Stomach smooth muscle (tissue), 2 donors: ENCODE data around the gene PITHD1.
"Not testable (repeated sequence)": the region's sequence is repeated elsewhere in the genome, so short reads cannot be mapped to it uniquely, and the experiment has no call there.

Experiments
- H3K27ac ChIP-seq: one replicate; pipeline ENCODE4 v1.7.0; 2013; ENCODE audit warnings: mild to moderate bottlenecking, low read length, inconsistent platforms
- H3K27me3 ChIP-seq, 2 donors: one replicate each; pipeline ENCODE4 v1.7.0; 2013; ENCODE audit warnings: low read length in 2 of 2; ENCODE audit not compliant: insufficient read depth in 2 of 2, control insufficient read depth in 1 of 2
- H3K36me3 ChIP-seq, 2 donors: one replicate each; pipeline ENCODE4 v1.7.0; 2013; ENCODE audit warnings: low read length in 2 of 2; ENCODE audit not compliant: control insufficient read depth in 2 of 2, insufficient read depth in 2 of 2
- H3K4me1 ChIP-seq: one replicate; pipeline ENCODE4 v1.7.0; 2013; ENCODE audit warnings: low read length; ENCODE audit not compliant: control insufficient read depth, insufficient read depth
- H3K4me3 ChIP-seq, 2 donors: one replicate each; pipeline ENCODE4 v1.7.0; 2013; ENCODE audit warnings: low read length in 2 of 2
- H3K9ac ChIP-seq, 2 donors: one replicate each; pipeline ENCODE4 v1.7.0; 2013; ENCODE audit warnings: low read length in 2 of 2, mild to moderate bottlenecking in 1 of 2
- H3K9me3 ChIP-seq, 2 donors: one replicate each; pipeline ENCODE4 v1.7.0; 2013; ENCODE audit warnings: low read length in 2 of 2; ENCODE audit not compliant: control insufficient read depth in 2 of 2
- donor health status: healthy.
- donor health status: Pancreatic carcinoma.

PITHD1 gene

DNA sequence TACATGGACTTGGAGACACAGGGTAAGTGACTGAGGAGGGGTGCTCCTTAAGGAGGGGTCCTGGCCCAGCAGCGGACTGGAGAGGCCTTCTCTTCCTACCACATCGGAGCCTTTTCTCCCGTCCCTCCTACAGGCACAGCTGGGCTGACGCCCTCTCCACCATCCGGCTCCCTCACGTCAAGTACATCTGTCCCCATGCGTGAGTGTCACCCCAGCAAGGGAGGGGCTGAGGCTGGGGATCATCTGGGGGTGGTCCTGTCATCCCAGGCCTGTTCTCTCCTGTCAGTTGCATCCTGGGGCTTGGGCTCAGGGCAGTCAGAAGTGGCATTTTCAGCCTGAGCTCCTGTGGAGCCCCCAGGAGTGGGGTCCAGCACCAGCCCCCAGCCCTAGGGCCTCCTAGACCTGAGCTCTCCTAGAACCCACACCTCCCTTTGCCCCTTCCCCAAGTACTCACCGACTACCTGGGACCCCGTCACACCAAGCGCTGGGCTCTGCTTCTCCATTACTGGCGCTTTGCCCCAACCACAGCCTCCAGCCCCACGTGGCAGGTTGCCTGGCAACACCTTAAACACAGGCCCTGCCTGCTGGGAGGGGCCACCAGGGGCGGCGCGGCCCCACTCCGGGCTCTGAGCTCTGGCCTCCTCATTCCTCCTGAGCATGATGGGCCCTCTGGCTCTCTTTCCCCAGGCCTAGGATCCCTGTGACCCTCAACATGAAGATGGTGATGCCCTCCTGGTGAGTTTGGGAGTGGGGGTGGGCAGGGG, 15.0 kb downstream of the PITHD1 start:
- Histone ChIP-seq H3K9me3 (no peaks in the 10 kb centered on the region), H3K27ac (no peak overlapping the region), H3K4me1 (peaks cover 37% of the 10 kb centered on the region), H3K9ac (peak overlapping the region; percentile 21 to 44), H3K4me3 (no peak overlapping the region), H3K36me3 (peaks cover 0 to 2% of the 10 kb centered on the region in 2 donors), H3K27me3 (no peaks in the 10 kb centered on the region)

DNA sequence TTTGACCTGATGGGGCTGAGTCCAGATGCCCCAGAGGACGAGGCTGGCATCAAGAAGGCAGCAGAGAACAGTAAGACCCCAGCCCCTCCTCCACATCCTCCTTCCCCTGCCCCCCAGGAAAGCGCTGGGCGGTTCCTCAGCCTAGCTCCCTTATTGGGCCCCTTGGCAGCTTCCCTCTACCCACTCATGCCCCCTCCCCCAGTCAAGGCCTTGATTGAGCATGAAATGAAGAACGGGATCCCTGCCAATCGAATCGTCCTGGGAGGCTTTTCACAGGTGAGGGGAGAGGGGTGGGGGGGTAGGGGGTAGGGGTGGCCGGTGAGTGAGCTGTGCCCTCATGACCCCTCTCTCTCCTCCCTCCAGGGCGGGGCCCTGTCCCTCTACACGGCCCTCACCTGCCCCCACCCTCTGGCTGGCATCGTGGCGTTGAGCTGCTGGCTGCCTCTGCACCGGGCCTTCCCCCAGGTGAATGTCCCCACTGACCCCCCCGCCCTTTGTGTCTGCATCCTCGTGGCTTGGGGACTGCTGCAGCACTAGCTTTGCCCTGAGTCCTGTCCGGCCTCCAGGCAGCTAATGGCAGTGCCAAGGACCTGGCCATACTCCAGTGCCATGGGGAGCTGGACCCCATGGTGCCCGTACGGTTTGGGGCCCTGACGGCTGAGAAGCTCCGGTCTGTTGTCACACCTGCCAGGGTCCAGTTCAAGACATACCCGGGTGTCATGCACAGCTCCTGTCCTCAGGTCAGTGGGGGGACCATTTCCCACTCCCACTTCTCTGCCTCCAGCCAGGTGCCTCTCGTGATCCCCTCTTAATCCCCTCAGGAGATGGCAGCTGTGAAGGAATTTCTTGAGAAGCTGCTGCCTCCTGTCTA, 15.9 kb downstream of the PITHD1 start:
- Histone ChIP-seq H3K9ac (no peak overlapping the region), H3K4me3 (no peak overlapping the region), H3K27ac (no peak overlapping the region), H3K9me3 (no peaks in the 10 kb centered on the region), H3K4me1 (peaks cover 37% of the 10 kb centered on the region), H3K27me3 (no peaks in the 10 kb centered on the region), H3K36me3 (peaks cover 0 to 2% of the 10 kb centered on the region in 2 donors)

DNA sequence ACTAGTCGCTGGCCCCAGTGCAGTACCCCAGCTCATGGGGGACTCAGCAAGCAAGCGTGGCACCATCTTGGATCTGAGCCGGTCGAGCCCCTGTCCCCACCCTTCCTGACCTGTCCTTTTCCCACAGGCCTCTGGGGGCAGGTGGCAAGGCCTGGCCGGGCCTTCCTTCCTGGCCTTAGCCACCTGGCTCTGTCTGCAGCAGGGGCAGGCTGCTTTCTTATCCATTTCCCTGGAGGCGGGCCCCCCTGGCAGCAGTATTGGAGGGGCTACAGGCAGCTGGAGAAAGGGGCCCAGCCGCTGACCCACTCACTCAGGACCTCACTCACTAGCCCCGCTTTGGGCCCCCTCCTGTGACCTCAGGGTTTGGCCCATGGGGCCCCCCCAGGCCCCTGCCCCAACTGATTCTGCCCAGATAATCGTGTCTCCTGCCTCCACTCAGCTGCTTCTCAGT, 16.5 kb downstream of the PITHD1 start:
- not testable (repeated sequence) for H3K4me3 ChIP-seq, H3K9me3 ChIP-seq, H3K27me3 ChIP-seq, H3K27ac ChIP-seq, H3K36me3 ChIP-seq, H3K9ac ChIP-seq
- H3K4me1 ChIP-seq: peaks cover 44% of the 10 kb centered on the region

DNA sequence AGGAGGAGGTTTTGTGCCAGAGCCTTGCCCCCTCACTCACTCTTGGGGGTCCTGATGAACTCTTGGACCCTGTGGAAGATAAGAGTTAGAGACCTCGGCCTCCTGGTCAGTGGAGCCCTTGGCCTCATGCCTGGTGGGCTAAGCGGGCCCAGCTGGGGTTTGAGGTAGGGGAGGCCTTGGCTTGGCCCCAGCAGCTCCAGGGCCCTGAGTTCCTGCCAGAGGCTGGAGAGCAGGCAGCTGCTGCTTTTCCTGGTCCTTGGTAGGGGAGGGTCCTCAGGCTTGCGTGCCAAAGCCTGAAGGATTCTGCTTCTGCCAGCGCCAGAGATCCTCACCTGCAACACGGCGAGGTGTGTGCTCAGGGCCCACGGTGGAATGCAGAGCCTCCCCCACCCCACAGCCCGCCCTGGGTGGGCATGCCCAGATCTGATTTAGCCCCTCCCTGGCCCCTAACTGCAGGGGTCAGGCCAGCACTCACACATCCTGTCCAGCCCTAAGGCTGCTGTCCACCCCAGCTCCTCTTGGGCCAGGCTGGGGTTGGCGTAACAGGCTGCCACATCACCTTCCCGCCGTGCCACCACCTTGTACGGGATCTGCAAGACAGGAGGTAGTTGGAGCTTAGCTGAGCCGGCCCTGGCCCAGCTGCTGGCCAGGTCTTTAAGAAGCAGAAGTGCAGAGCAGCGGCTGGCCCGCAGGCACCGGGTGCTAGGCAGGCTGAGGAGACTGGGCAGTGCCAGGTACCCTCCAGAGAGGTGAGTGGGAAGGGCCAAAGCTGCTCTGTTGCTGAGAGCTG, 17.7 kb downstream of the PITHD1 start:
- Histone ChIP-seq H3K4me3 (no peak overlapping the region), H3K9me3 (no peaks in the 10 kb centered on the region), H3K27me3 (no peaks in the 10 kb centered on the region), H3K9ac (no peak overlapping the region), H3K36me3 (peaks cover 0 to 2% of the 10 kb centered on the region in 2 donors), H3K27ac (no peak overlapping the region), H3K4me1 (peaks cover 43% of the 10 kb centered on the region)

DNA sequence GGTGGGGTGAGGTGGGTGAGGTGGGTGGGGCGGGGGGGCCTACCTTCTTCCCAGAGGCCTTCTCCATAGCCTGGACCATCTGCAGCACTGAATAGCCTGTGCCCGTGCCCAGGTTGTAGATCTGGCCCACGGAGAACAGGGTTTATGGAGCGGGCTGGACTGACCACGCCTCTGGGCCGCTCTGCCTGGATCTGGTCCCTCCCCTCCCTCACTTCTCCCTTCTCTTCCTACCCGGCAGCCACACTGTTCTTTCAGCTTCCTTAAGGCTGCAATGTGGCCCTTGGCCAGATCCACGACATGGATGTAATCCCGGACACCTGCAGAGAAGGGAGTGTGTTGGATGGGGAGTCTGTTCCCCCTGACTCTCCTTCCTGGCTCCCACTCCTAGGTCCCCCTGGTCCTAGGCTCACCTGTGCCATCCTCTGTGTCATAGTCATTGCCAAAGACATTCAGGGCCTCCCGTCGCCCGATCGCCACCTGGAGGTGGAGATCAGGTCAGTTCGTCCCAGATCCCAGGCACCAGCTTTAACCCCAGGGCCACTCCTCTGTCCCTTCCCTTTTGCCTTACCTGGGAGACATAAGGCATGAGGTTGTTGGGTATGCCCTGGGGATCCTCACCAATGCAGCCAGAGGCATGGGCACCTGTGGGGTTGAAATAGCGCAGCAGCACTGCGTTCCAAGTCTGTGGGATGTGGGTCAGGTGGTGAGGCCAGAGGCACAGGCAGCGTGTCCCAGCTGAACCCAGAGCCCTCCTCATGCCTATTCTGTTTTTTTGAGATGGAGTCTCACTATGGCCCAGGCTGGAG, 18.5 kb downstream of the PITHD1 start:
- Histone ChIP-seq H3K9me3 (no peaks in the 10 kb centered on the region), H3K9ac (no peak overlapping the region), H3K27ac (no peak overlapping the region), H3K36me3 (peaks cover 0 to 2% of the 10 kb centered on the region in 2 donors), H3K27me3 (no peaks in the 10 kb centered on the region), H3K4me1 (peaks cover 48% of the 10 kb centered on the region), H3K4me3 (no peak overlapping the region)

DNA sequence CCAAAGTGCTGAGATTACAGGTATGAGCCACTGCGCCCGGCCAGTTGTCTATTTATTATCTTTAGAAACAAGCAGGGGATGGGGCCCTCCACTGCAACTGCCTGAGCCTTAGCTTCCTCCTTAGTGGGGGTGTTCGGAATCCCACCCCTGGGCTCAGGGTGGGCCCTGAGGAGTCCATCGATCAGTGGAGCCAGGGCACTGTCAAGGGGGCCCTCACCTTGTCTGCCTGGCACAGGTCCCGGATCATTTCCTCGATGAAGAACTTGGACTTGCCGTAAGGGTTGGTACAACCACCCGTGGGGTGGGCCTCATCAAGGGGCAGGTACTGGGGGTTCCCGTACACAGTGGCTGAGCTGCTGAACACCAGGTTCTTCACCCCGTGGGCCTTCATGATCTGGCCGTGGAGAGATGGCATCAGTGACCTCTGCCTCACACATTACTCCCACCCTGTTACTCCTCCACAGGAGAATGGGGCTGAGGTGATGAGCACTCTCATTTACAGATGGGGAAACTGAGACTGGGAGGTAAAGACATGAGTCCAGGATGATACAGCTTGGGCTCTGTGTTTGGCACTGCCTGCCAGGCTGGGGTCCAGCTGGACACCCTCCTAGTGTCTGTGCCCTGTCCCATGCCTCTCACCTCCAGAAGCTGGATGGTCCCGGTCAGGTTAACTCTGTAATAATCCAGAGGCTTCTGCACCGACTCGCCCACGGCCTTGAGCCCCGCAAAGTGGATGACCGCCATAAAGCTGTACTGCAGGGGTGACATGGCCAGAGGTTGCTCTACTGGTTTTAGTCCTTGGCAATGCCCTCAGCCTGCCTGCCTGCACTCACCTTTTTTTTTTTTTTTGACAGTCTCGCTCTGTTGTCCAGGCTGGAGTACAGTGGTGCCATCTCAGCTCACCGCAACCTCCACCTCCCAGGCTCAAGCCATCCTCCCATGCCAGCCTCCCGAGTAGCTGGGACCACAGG, 19.5 kb downstream of the PITHD1 start:
- Histone ChIP-seq H3K27me3 (no peaks in the 10 kb centered on the region), H3K36me3 (peaks cover 0 to 5% of the 10 kb centered on the region in 2 donors), H3K4me1 (peaks cover 40% of the 10 kb centered on the region), H3K9me3 (no peaks in the 10 kb centered on the region), H3K9ac (no peak overlapping the region), H3K27ac (no peak overlapping the region), H3K4me3 (no peak overlapping the region)

DNA sequence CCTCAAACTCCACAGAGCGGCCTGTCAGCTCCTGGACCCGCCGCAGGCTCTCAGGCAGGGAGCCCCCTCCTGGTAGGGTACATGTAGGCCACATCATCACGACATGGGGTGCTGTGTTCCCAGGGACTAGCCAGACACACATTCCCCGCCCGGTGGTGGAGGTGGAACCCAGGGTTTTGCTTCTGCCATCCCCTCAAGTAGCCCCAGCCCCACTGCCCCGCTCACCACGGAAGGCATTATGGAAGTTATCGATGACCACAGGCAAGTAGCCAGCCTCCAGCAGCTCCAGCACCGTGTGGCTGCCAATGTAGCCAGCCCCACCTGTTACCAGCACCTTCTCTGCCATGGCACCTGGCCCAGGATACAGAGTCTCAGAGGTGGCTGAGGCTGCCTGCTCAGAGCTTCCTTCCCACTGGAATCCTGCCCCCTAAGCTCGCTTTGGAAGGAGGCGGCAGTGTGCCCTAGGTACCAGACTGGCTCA, 20.5 kb downstream of the PITHD1 start:
- Histone ChIP-seq H3K27ac (no peak overlapping the region), H3K27me3 (no peaks in the 10 kb centered on the region), H3K4me1 (peaks cover 31% of the 10 kb centered on the region), H3K36me3 (peaks cover 0 to 7% of the 10 kb centered on the region in 2 donors), H3K9ac (no peak overlapping the region), H3K4me3 (no peak overlapping the region), H3K9me3 (no peaks in the 10 kb centered on the region)

DNA sequence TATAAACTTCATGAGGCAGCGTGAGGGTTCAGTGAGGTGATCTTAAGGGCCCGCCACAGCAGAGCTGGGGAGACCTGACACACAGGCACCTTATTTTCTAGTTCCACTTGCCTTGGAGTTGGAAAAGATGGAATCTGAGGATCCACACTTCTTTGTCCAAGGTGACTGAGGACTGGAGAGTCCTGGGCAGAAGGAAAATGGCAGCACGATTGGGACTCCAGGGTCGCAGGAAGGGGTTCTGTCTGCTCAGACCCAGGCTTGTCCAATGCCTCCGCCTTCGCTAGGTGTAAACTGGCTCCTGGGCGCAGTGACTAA, 21.0 kb downstream of the PITHD1 start:
- Histone ChIP-seq H3K4me1 (peaks cover 29% of the 10 kb centered on the region), H3K9ac (no peak overlapping the region), H3K4me3 (peak overlapping the region in 1 of 2 donors; percentile 87), H3K27me3 (no peaks in the 10 kb centered on the region), H3K27ac (no peak overlapping the region), H3K9me3 (no peaks in the 10 kb centered on the region), H3K36me3 (peaks cover 0 to 8% of the 10 kb centered on the region in 2 donors)

DNA sequence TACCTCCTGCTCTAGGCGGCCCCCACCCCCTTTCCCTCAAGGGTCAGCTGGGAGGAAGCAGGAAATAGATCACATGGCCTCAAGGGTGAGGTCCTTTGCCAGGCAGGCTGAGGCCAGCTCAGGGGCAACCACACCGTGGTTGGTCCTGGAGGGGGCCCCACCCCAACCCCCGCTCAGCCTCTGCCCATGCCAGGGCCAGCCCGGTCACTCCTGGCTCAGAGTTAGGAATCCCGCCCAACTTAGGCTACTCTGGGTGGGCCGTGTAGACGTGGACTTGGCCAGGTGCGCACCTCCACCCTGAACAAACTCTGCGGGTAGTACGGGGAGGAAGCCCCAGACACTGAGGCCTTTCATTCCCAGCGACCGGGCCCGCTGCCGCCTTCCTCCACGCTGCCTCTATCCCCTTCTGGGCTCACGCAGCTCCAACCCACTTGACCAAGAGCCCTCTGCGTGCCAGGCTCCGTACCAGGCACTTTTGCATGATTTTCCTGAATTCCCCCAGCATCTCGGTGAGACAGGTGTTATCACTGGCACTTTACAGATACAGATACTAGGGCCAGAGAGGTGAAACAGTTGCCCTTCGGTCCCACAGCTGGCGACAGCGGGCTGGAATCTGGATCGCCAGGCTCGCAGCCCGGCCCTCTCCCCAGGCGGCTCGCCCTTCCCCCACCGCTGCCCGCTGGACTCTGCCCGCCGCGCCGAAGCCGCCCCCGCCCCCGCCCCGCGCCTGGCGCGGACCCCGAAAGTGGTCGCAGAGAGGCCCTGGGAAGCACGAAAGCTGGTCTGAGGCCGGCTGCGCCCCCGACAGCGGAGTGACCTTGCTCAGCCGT, 21.6 kb downstream of the PITHD1 start:
- Histone ChIP-seq H3K27ac (no peak overlapping the region), H3K9ac (peak overlapping the region; percentile 74 to 80), H3K9me3 (no peaks in the 10 kb centered on the region), H3K36me3 (peaks cover 2 to 6% of the 10 kb centered on the region in 2 donors), H3K27me3 (no peaks in the 10 kb centered on the region), H3K4me3 (peak overlapping the region; percentile 74 to 87), H3K4me1 (peaks cover 29% of the 10 kb centered on the region)
